HCT116 (cell line): Measurements from ENCODE around the gene GNS.

Experiments
- ELF1 ChIP-seq: IDR thresholded peaks from 2 replicates; pipeline ENCODE4 v1.6.1; 2012; ENCODE audit warnings: low read depth, borderline replicate concordance
- EZH2 ChIP-seq: fragments of 200-600 bp; sonication (generic); IDR thresholded peaks from 2 replicates; pipeline ENCODE4 v1.6.1; 2017; ENCODE audit warnings: antibody characterized with exemption, mixed run types
- EZH2phosphoT487 ChIP-seq: fragments of 200-600 bp; IDR thresholded peaks from 2 replicates; pipeline ENCODE4 v1.6.1; 2018; ENCODE audit warnings: antibody characterized with exemption, borderline replicate concordance
- JUND ChIP-seq: IDR thresholded peaks from 2 replicates; pipeline ENCODE4 v1.6.1; 2012
- POLR2A ChIP-seq: IDR thresholded peaks from 2 replicates; pipeline ENCODE4 v1.7.0; 2011; ENCODE audit warnings: borderline replicate concordance; ENCODE audit not compliant: insufficient read depth, insufficient read length; ENCODE audit errors: extremely low read depth
- POLR2AphosphoS5 ChIP-seq: IDR thresholded peaks from 2 replicates; pipeline ENCODE4 v1.6.1; 2011; ENCODE audit warnings: mild to moderate bottlenecking, low read depth, low read length, moderate library complexity
- SIN3A ChIP-seq: IDR thresholded peaks from 2 replicates; pipeline ENCODE4 v1.6.1; 2012; ENCODE audit warnings: low read depth
- TCF7L2 ChIP-seq: IDR thresholded peaks from 2 replicates; pipeline ENCODE4 v1.7.0; 2011; ENCODE audit warnings: borderline replicate concordance, inconsistent platforms; ENCODE audit not compliant: insufficient read depth, insufficient read length; ENCODE audit errors: extremely low read depth
- ZNF274 ChIP-seq: fragments of 200-500 bp; sonication (Bioruptor generic); IDR thresholded peaks from 2 replicates; pipeline ENCODE4 v1.6.1; 2014; ENCODE audit warnings: mild to moderate bottlenecking, low read depth, low read length, inconsistent platforms
- TF ChIP-seq, protein P1 (sequence below), 3 experiments: fragments of 200-600 bp in 1 of 3; sonication (generic) in 1 of 3; IDR thresholded peaks in 2 of 3; conservative IDR thresholded peaks in 1 of 3; 2 replicates each; pipeline ENCODE4 v1.5.1; 2012 to 2017; ENCODE audit warnings: low read depth in 2 of 3, low read length in 2 of 3, antibody characterized with exemption in 1 of 3, borderline replicate concordance in 1 of 3, control low read depth in 1 of 3, mild to moderate bottlenecking in 1 of 3, mixed read lengths in 1 of 3, mixed run types in 1 of 3, moderate library complexity in 1 of 3; ENCODE audit not compliant: insufficient read depth in 1 of 3
- TF ChIP-seq, protein P2 (sequence below): IDR thresholded peaks from 2 replicates; pipeline ENCODE4 v1.6.1; 2012; ENCODE audit warnings: low read depth
- TF ChIP-seq, protein P3 (sequence below): IDR thresholded peaks from 2 replicates; pipeline ENCODE4 v1.6.1; 2012

DNA sequence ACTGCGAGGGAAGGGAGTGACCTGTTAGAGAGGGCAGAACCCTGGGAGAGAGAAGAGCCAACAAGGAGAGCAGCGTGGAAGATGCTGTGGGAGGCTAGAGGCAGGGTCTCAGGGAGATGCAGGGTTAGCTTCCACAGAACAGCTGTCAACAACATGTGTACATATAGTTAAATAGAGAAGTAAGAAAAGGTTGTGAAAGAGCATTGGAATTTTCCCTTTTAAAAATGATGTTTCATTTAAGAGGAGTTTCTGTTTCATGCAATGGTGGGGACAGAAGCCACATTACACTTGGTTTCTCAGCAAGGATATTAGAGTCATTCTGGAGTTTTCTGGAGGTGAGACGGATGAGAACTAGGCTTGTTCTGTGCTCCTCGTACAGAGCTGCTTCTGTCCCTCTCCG is 41.4 kb upstream of the GNS start:
- TF ChIP-seq, protein P1, sequence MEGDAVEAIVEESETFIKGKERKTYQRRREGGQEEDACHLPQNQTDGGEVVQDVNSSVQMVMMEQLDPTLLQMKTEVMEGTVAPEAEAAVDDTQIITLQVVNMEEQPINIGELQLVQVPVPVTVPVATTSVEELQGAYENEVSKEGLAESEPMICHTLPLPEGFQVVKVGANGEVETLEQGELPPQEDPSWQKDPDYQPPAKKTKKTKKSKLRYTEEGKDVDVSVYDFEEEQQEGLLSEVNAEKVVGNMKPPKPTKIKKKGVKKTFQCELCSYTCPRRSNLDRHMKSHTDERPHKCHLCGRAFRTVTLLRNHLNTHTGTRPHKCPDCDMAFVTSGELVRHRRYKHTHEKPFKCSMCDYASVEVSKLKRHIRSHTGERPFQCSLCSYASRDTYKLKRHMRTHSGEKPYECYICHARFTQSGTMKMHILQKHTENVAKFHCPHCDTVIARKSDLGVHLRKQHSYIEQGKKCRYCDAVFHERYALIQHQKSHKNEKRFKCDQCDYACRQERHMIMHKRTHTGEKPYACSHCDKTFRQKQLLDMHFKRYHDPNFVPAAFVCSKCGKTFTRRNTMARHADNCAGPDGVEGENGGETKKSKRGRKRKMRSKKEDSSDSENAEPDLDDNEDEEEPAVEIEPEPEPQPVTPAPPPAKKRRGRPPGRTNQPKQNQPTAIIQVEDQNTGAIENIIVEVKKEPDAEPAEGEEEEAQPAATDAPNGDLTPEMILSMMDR (IDR thresholded peaks at IDR 0.05 in 2 of 3, conservative IDR thresholded peaks at IDR 0.05 in 1 of 3; ENCODE audit: borderline replicate concordance in 1 of 3, insufficient read depth in 1 of 3, low read depth in 2 of 3, low read length in 2 of 3): no peak
- TF ChIP-seq EZH2 (no peak), POLR2AphosphoS5 (no peak), POLR2A (no peak), JUND (no peak), SIN3A (no peak), EZH2phosphoT487 (no peak), TCF7L2 (no peak), ELF1 (no peak), ZNF274 (no peak)
- TF ChIP-seq, protein P2, sequence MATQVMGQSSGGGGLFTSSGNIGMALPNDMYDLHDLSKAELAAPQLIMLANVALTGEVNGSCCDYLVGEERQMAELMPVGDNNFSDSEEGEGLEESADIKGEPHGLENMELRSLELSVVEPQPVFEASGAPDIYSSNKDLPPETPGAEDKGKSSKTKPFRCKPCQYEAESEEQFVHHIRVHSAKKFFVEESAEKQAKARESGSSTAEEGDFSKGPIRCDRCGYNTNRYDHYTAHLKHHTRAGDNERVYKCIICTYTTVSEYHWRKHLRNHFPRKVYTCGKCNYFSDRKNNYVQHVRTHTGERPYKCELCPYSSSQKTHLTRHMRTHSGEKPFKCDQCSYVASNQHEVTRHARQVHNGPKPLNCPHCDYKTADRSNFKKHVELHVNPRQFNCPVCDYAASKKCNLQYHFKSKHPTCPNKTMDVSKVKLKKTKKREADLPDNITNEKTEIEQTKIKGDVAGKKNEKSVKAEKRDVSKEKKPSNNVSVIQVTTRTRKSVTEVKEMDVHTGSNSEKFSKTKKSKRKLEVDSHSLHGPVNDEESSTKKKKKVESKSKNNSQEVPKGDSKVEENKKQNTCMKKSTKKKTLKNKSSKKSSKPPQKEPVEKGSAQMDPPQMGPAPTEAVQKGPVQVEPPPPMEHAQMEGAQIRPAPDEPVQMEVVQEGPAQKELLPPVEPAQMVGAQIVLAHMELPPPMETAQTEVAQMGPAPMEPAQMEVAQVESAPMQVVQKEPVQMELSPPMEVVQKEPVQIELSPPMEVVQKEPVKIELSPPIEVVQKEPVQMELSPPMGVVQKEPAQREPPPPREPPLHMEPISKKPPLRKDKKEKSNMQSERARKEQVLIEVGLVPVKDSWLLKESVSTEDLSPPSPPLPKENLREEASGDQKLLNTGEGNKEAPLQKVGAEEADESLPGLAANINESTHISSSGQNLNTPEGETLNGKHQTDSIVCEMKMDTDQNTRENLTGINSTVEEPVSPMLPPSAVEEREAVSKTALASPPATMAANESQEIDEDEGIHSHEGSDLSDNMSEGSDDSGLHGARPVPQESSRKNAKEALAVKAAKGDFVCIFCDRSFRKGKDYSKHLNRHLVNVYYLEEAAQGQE: no peak
- TF ChIP-seq, protein P3, sequence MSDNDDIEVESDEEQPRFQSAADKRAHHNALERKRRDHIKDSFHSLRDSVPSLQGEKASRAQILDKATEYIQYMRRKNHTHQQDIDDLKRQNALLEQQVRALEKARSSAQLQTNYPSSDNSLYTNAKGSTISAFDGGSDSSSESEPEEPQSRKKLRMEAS: no peak
